HepG2 (cell line): ENCODE data around the gene HRC. TPM values are rescaled to one million over a fixed set of nuclear protein-coding genes. Genes with fewer than 3 reads are reported as not detected.

Source experiments
- ATAC-seq: fragments of 200-7000 bp; cut with Tn5 transposase; 3 replicates; pipeline ENCODE4 v1.9.1; 2020; ENCODE audit warnings: mild to moderate bottlenecking, moderate library complexity
- BruUV-seq: library from RNA; stranded (reverse); fragments of 400-500 nt; replicated peaks from 2 replicates; lab custom pipeline; 2021; lab: Mats Ljungman, UMichigan
- CTCF ChIA-PET: fragments of 300-600 bp; formaldehyde crosslinking; extraction: SDS; loops from one replicate; lab custom pipeline; 2021; ENCODE audit warnings: low total read pairs, inconsistent platforms, low intra/inter-chr PET ratio; lab: Yijun Ruan, JAX
- POLR2A ChIA-PET: fragments of 350-600 bp; sonication (Branson Sonifier 250); formaldehyde crosslinking; loops from one replicate; lab custom pipeline; 2020; ENCODE audit warnings: antibody characterized with exemption, inconsistent platforms; lab: Yijun Ruan, JAX
- DNase-seq: peaks from one replicate; pipeline ENCODE4 v3.0.0-alpha.2; 2015; ENCODE audit warnings: low spot score
- FAIRE-seq: peaks from 3 replicates; lab custom pipeline; 2011; peaks lifted over from hg19 to GRCh38; lab: Jason Lieb, UNC
- H2AFZ ChIP-seq: one replicate; pipeline ENCODE4 v1.6.1; 2011; ENCODE audit warnings: low read length, inconsistent platforms
- H3K27ac ChIP-seq: fragments of 300-600 bp; 3 replicates; pipeline ENCODE4 v1.8.0; 2011; ENCODE audit warnings: mixed run types, mild to moderate bottlenecking, mixed read lengths, low read length, inconsistent platforms; ENCODE audit not compliant: insufficient read depth; ENCODE audit errors: extremely low read length
- H3K27me3 ChIP-seq, 2 experiments: fragments of 200-600 bp in 1 of 2; 2 replicates in 1 of 2; 3 replicates in 1 of 2; pipeline versions ENCODE4 v1.6.0 to v1.8.0; 2011; ENCODE audit warnings: low read length in 2 of 2, mild to moderate bottlenecking in 2 of 2, moderate library complexity in 2 of 2, inconsistent platforms in 1 of 2; ENCODE audit not compliant: insufficient read depth in 2 of 2, control insufficient read depth in 1 of 2
- H3K36me3 ChIP-seq, 2 experiments: fragments of 200-600 bp in 1 of 2; replicated peaks in 1 of 2; 2 replicates in 1 of 2; 3 replicates in 1 of 2; pipeline versions ENCODE4 v1.5.1 to v1.8.0; 2011; ENCODE audit warnings: low read length in 2 of 2, inconsistent platforms in 1 of 2; ENCODE audit not compliant: insufficient read depth in 2 of 2, control insufficient read depth in 1 of 2
- H3K4me1 ChIP-seq: 2 replicates; pipeline ENCODE4 v1.5.1; 2012; ENCODE audit warnings: low read length, inconsistent platforms; ENCODE audit not compliant: insufficient read depth
- H3K4me2 ChIP-seq: 2 replicates; pipeline ENCODE4 v1.6.0; 2011; ENCODE audit warnings: low read depth, low read length, inconsistent platforms
- H3K4me3 ChIP-seq, 3 experiments: fragments of 200-600 bp in 1 of 3; sonication (generic), shearing (Covaris generic) in 1 of 3; replicated peaks in 1 of 3; 2 replicates each; pipeline ENCODE4 v1.5.1; 2011 to 2016; ENCODE audit warnings: low read length in 3 of 3, inconsistent platforms in 2 of 3, low read depth in 2 of 3, mild to moderate bottlenecking in 2 of 3, control low read depth in 1 of 3, mixed read lengths in 1 of 3; ENCODE audit not compliant: insufficient read depth in 1 of 3
- H3K79me2 ChIP-seq: one replicate; pipeline ENCODE4 v1.6.1; 2011; ENCODE audit warnings: low read length, inconsistent platforms; ENCODE audit not compliant: insufficient read depth
- H3K9ac ChIP-seq: 2 replicates; pipeline ENCODE4 v1.6.0; 2011; ENCODE audit warnings: mild to moderate bottlenecking, low read depth, low read length, inconsistent platforms; ENCODE audit not compliant: insufficient read depth
- H3K9me3 ChIP-seq: 2 replicates; pipeline ENCODE4 v1.5.1; 2012; ENCODE audit warnings: mild to moderate bottlenecking, low read length
- H4K20me1 ChIP-seq: 2 replicates; pipeline ENCODE4 v1.6.0; 2011; ENCODE audit warnings: inconsistent platforms, mild to moderate bottlenecking, low read length, moderate library complexity; ENCODE audit not compliant: insufficient read depth
- CTCF ChIP-seq: sonication (generic); formaldehyde crosslinking; IDR thresholded peaks from 2 replicates; pipeline ENCODE4 v1.5.0; 2020; ENCODE audit warnings: mild to moderate bottlenecking, missing genetic modification reagents, moderate library complexity
- HMG20A ChIP-seq: IDR thresholded peaks from 2 replicates; pipeline ENCODE4 v1.6.1; 2016; ENCODE audit warnings: borderline replicate concordance
- HOXA9 ChIP-seq: sonication (generic); formaldehyde crosslinking; IDR thresholded peaks from 2 replicates; pipeline ENCODE4 v1.8.1; 2022; ENCODE audit warnings: missing genetic modification reagents, mild to moderate bottlenecking, moderate library complexity, borderline replicate concordance
- LCORL ChIP-seq, 2 experiments: fragments of 450-650 bp in 1 of 2; sonication (generic) in 1 of 2; formaldehyde crosslinking in 1 of 2; IDR thresholded peaks; 2 replicates each; pipeline versions ENCODE4 v1.5.0 to v1.6.1; 2017 to 2020; ENCODE audit warnings: antibody characterized with exemption in 1 of 2, missing genetic modification reagents in 1 of 2
- ZNF414 ChIP-seq: sonication (generic); formaldehyde crosslinking; IDR thresholded peaks from 2 replicates; pipeline ENCODE4 v1.5.0; 2020; ENCODE audit warnings: missing genetic modification reagents
- ZNF687 ChIP-seq: sonication (generic); formaldehyde crosslinking; IDR thresholded peaks from 2 replicates; pipeline ENCODE4 v1.5.1; 2020; ENCODE audit warnings: mild to moderate bottlenecking, missing genetic modification reagents, moderate library complexity
- WGBS: methylation state at CpG from one replicate; pipeline ENCODE4 v1.1.6; 2017; ENCODE audit warnings: low lambda C conversion rate; 5-methylcytosine and 5-hydroxymethylcytosine counted together
- in situ Hi-C: cut with HindIII; loops from 2 replicates; pipeline ENCODE4 v1.10.0; 2017; ENCODE audit warnings: low pct_unique_long_range_greater_than_20kb; ENCODE audit not compliant: extremely low pct_ligation_motif_present
- intact Hi-C: fragments of 100-400 bp; cut with micrococcal nuclease; formaldehyde crosslinking; loops from one replicate; pipeline ENCODE4 v1.10.0; 2022; ENCODE audit not compliant: unreplicated experiment
- polyA plus RNA-seq, 8 experiments: library from polyadenylated mRNA; depleted of rRNA in 3 of 8; stranded (reverse) in 7 of 8; unstranded in 1 of 8; fragments of >200 nt; fragmentation: Illumina TruSeq in 4 of 8; extraction: Trizol in 4 of 8; gene quantifications; 2 replicates each; pipeline versions ENCODE4 v1.2.1 to v1.2.3, GENCODE V29; 2011 to 2016; ENCODE audit warnings: low read depth in 4 of 8, missing spikeins in 1 of 8, mixed read lengths in 1 of 8; ENCODE audit not compliant: insufficient read depth in 1 of 8
- total RNA-seq, 5 experiments: library from RNA; depleted of rRNA; stranded (reverse); fragments of >200 nt; fragmentation: Illumina TruSeq; extraction: Trizol; gene quantifications; 2 replicates each; pipeline ENCODE4 v1.2.3, GENCODE V29; 2016; ENCODE audit warnings: low read depth in 1 of 5

The HRC gene
- total and polyA plus RNA-seq, 2 of the 13 experiments (the other 11 are each of a cell fraction or from before 2014, with no cell fraction given) = 3.6 to 15.4 TPM

- ChIA-PET CTCF (no interaction called here), POLR2A (no interaction called here)
- no peaks in the 10 kb centered on the region for H3K36me3 ChIP-seq
- no peaks in the 10 kb centered on the region for H4K20me1 ChIP-seq
- BruUV-seq = no TSS peak
- intact Hi-C loops (no loop called here), in situ Hi-C loops (no loop called here)
- no peaks in the 10 kb centered on the region for H3K9me3 ChIP-seq
- 76% methylated on average over 24 of the region's 25 CpGs for WGBS
- no peaks in the 10 kb centered on the region for H3K27me3 ChIP-seq
- no peak overlapping the region for H3K27ac ChIP-seq
- no peak overlapping the region for H3K4me3 ChIP-seq
- FAIRE-seq (no peak), ATAC-seq (no peak; the same call in 2 of the 3 replicates), DNase-seq (no peak)
- H3K79me2 ChIP-seq = no peaks in the 10 kb centered on the region
- no peak overlapping the region for H2AFZ ChIP-seq
- no peak for TF ChIP-seq HOXA9
- peaks cover 22% of the 10 kb centered on the region for H3K4me1 ChIP-seq
- no peak overlapping the region for H3K9ac ChIP-seq
- H3K4me2 ChIP-seq = no peak overlapping the region
These were observed 12.7 kb upstream of the HRC start for GRCh38 chr19:49167857-49168409.

GRCh38 chr19:49165865-49166301 lies 10.7 kb upstream of the HRC start:
- BruUV-seq = no TSS peak
- no peak for FAIRE-seq
- peak; percentile 45 for ATAC-seq
- Histone ChIP-seq H3K9me3 (no peaks in the 10 kb centered on the region), H3K9ac (no peak overlapping the region), H3K27ac (no peak overlapping the region), H3K27me3 (no peaks in the 10 kb centered on the region), H3K4me3 (no peak overlapping the region), H3K36me3 (no peaks in the 10 kb centered on the region), H3K4me2 (no peak overlapping the region), H3K79me2 (no peaks in the 10 kb centered on the region), H4K20me1 (no peaks in the 10 kb centered on the region), H3K4me1 (peaks cover 22% of the 10 kb centered on the region), H2AFZ (no peak overlapping the region)
- TF ChIP-seq ZNF414 (no peak), LCORL (IDR thresholded peaks at IDR 0.05) (no peak), LCORL (CRISPR knock-in tag; IDR thresholded peaks at IDR 0.05) (no peak), CTCF (CRISPR knock-in tag) (peak; percentile 19; the same call in 1 of the 2 replicates), HMG20A (CRISPR knock-in tag) (no peak), ZNF687 (CRISPR knock-in tag) (0 out of 2 replicates have a peak, but pooled peaks have one; percentile 7)
- 83% methylated on average over 9 of the region's 30 CpGs for WGBS
- intact Hi-C loops = no loop called here
- in situ Hi-C loops = no loop called here
- no peak for DNase-seq
- ChIA-PET CTCF (no interaction called here), POLR2A (no interaction called here)
